Endothelial cell (in vitro differentiated cells): ENCODE data around the gene AASS. TPM values are rescaled to one million over a fixed set of nuclear protein-coding genes. Genes with fewer than 3 reads are reported as not detected.
"Not testable (repeated sequence)": the region's sequence is repeated elsewhere in the genome, so short reads cannot be mapped to it uniquely, and the experiment has no call there.

Source experiments
- DNase-seq: peaks from one replicate; pipeline ENCODE4 v3.0.0; 2021; ENCODE audit warnings: low spot score
- H3K27ac Mint-ChIP-seq: one replicate; pipeline ENCODE4 v1.8.0; 2021; ENCODE audit warnings: mixed read lengths, inconsistent platforms; ENCODE audit not compliant: unreplicated experiment
- H3K27me3 Mint-ChIP-seq: one replicate; pipeline ENCODE4 v1.8.0; 2021; ENCODE audit warnings: mild to moderate bottlenecking, moderate library complexity, mixed read lengths, inconsistent platforms; ENCODE audit not compliant: unreplicated experiment
- H3K36me3 Mint-ChIP-seq: one replicate; pipeline ENCODE4 v1.8.0; 2021; ENCODE audit warnings: mild to moderate bottlenecking, low read depth, mixed read lengths, inconsistent platforms; ENCODE audit not compliant: unreplicated experiment
- H3K4me1 Mint-ChIP-seq: one replicate; pipeline ENCODE4 v1.8.0; 2021; ENCODE audit warnings: mild to moderate bottlenecking, mixed read lengths, inconsistent platforms; ENCODE audit not compliant: unreplicated experiment
- H3K4me3 Mint-ChIP-seq: one replicate; pipeline ENCODE4 v1.8.0; 2021; ENCODE audit warnings: mild to moderate bottlenecking, mixed read lengths, inconsistent platforms; ENCODE audit not compliant: unreplicated experiment
- H3K9me3 Mint-ChIP-seq: one replicate; pipeline ENCODE4 v1.8.0; 2021; ENCODE audit warnings: mixed read lengths, inconsistent platforms; ENCODE audit not compliant: unreplicated experiment
- CTCF ChIP-seq: fragments of 200-600 bp; sonication (generic); IDR thresholded peaks from one replicate; pipeline ENCODE4 v1.5.0; 2021; ENCODE audit warnings: antibody characterized with exemption; ENCODE audit not compliant: unreplicated experiment
- long read RNA-seq: library from polyadenylated mRNA; unstranded; transcript quantifications from one replicate; pipeline ENCODE4 v2.0.0, GENCODE V29; 2020; ENCODE audit not compliant: unreplicated experiment
- total RNA-seq: library from RNA; stranded (reverse); fragmentation: NEBNext Ultra II Directional; extraction: Animal tissue kit (Norgen Biotek cat#: 25700); gene quantifications from one replicate; pipeline ENCODE4 v1.2.1, GENCODE V29; 2021; ENCODE audit not compliant: unreplicated experiment

The AASS gene
- 41.9 TPM for total RNA-seq
- long read RNA-seq, partial matches to known transcripts, result 1 of 4 reads
- long read RNA-seq, other reads (novel, unspliced or antisense), result 1 of 4 reads

- no peaks in the 10 kb centered on the region for H3K9me3 Mint-ChIP-seq
- TF ChIP-seq CTCF, result no peak
- peak; percentile 91 for DNase-seq
- no peaks in the 10 kb centered on the region for H3K36me3 Mint-ChIP-seq
- peaks cover 30% of the 10 kb centered on the region for H3K4me1 Mint-ChIP-seq
- H3K27me3 Mint-ChIP-seq, result peaks cover 4% of the 10 kb centered on the region
- H3K4me3 Mint-ChIP-seq, result peak within 1 kb of the TSS; percentile 97
- H3K27ac Mint-ChIP-seq, result peak within 1 kb of the TSS; percentile 95
Measured at GRCh38 chr7:122143751-122144711, at the start of gene AASS. Gene AASS, minus strand, starts transcription at chr7:122144249. Its CDS starts 10,523 bp downstream, at chr7:122133726.

- H3K4me3 Mint-ChIP-seq, result no peak overlapping the region
- no peaks in the 10 kb centered on the region for H3K4me1 Mint-ChIP-seq
- TF ChIP-seq CTCF, result no peak
- no peak for DNase-seq
- no peak overlapping the region for H3K27ac Mint-ChIP-seq
- H3K27me3 Mint-ChIP-seq, result peaks cover 1% of the 10 kb centered on the region
- no peaks in the 10 kb centered on the region for H3K36me3 Mint-ChIP-seq
- peaks cover 4% of the 10 kb centered on the region for H3K9me3 Mint-ChIP-seq
Measured at GRCh38 chr7:122188785-122189184, 44.7 kb upstream of the AASS start.

GRCh38 chr7:122183106-122183505 lies 39.1 kb upstream of the AASS start:
- Mint-ChIP-seq H3K27ac (no peak overlapping the region), H3K27me3 (no peaks in the 10 kb centered on the region), H3K9me3 (no peaks in the 10 kb centered on the region), H3K4me3 (no peak overlapping the region), H3K4me1 (no peaks in the 10 kb centered on the region), H3K36me3 (no peaks in the 10 kb centered on the region)
- DNase-seq, result no peak
- TF ChIP-seq CTCF, result no peak

GRCh38 chr7:122182081-122182480 lies 38.0 kb upstream of the AASS start:
- Mint-ChIP-seq H3K36me3 (no peaks in the 10 kb centered on the region), H3K9me3 (peaks cover 2% of the 10 kb centered on the region), H3K4me1 (no peaks in the 10 kb centered on the region), H3K27ac (no peak overlapping the region), H3K4me3 (no peak overlapping the region), H3K27me3 (no peaks in the 10 kb centered on the region)
- TF ChIP-seq CTCF, result no peak
- DNase-seq, result no peak

- H3K4me1 Mint-ChIP-seq, H3K4me3 Mint-ChIP-seq, DNase-seq, H3K27ac Mint-ChIP-seq, H3K27me3 Mint-ChIP-seq, H3K36me3 Mint-ChIP-seq, H3K9me3 Mint-ChIP-seq: not testable (repeated sequence)
Measured at GRCh38 chr7:122172144-122172543, 28.1 kb upstream of the AASS start.
